ENCODE data around the gene CIZ1.

The CIZ1 gene

DNA sequence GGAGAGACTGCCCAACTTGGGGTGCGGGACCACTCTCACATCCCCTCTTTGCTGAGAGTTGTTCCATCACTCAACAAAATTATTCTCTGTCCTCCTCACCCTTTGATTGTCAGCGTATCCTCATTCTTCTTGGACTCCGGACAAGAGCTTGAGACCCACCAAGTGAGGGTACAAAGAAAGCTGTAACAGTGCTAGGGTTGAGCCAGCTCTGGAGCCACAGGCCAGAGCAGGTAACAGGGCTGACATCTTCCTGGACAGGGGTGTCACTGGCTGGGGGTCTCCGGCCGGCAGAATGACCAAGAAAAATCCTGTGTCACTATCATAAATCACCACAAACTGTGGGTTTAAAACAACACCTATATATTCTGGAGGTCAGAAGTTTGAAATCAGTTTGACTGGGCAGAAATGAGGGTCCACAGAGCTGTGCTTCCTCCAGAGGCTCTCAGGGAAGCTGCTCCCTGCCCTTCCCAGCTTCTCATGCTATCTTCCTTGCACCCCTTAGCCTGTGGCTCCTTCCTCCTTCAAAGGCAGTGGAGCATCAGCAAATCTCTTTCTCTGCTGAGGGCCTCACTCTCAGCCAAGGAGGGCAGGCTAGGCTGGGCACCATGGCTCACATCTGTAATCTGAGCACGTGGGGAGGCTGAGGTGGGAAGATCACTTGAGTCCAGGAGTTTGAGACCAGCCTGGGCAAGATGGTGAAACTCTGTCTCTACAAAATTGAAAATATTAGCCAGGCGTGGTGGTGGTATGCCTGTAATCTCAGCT, 35.5 kb downstream of the CIZ1 start:
- Histone ChIP-seq H3K27ac (ENCODE audit: low read depth, low read length) (no peak overlapping the region), H3K27me3 (ENCODE audit: control insufficient read depth, low read length) (no peaks in the 10 kb centered on the region), H4K20me1 (ENCODE audit: control insufficient read depth, insufficient read depth, low read depth, low read length) (no peaks in the 10 kb centered on the region), H3K4me2 (ENCODE audit: low read length) (no peak overlapping the region), H3K36me3 (ENCODE audit: control insufficient read depth, low read length) (no peaks in the 10 kb centered on the region), H3K4me1 (ENCODE audit: control insufficient read depth, low read length) (peaks cover 8% of the 10 kb centered on the region), H3K4me3 (ENCODE audit: low read length) (no peak overlapping the region), H3K9me3 (ENCODE audit: control insufficient read depth, insufficient read depth, low read length) (no peaks in the 10 kb centered on the region), H3F3A (ENCODE audit: control insufficient read depth, insufficient read depth) (no peaks in the 10 kb centered on the region), H3K9me2 (replicated peaks; ENCODE audit: control insufficient read depth, low read length) (no peaks in the 10 kb centered on the region), H3K79me2 (ENCODE audit: control insufficient read depth, low read length) (peaks cover 6% of the 10 kb centered on the region)
- TF ChIP-seq, protein P1, sequence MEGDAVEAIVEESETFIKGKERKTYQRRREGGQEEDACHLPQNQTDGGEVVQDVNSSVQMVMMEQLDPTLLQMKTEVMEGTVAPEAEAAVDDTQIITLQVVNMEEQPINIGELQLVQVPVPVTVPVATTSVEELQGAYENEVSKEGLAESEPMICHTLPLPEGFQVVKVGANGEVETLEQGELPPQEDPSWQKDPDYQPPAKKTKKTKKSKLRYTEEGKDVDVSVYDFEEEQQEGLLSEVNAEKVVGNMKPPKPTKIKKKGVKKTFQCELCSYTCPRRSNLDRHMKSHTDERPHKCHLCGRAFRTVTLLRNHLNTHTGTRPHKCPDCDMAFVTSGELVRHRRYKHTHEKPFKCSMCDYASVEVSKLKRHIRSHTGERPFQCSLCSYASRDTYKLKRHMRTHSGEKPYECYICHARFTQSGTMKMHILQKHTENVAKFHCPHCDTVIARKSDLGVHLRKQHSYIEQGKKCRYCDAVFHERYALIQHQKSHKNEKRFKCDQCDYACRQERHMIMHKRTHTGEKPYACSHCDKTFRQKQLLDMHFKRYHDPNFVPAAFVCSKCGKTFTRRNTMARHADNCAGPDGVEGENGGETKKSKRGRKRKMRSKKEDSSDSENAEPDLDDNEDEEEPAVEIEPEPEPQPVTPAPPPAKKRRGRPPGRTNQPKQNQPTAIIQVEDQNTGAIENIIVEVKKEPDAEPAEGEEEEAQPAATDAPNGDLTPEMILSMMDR (IDR thresholded peaks at IDR 0.05; ENCODE audit: low read depth, low read length, poor library complexity, severe bottlenecking) = no peak
- no peak for TF ChIP-seq EZH2phosphoT487 (IDR thresholded peaks at IDR 0.05; ENCODE audit: borderline replicate concordance, low read length)

DNA sequence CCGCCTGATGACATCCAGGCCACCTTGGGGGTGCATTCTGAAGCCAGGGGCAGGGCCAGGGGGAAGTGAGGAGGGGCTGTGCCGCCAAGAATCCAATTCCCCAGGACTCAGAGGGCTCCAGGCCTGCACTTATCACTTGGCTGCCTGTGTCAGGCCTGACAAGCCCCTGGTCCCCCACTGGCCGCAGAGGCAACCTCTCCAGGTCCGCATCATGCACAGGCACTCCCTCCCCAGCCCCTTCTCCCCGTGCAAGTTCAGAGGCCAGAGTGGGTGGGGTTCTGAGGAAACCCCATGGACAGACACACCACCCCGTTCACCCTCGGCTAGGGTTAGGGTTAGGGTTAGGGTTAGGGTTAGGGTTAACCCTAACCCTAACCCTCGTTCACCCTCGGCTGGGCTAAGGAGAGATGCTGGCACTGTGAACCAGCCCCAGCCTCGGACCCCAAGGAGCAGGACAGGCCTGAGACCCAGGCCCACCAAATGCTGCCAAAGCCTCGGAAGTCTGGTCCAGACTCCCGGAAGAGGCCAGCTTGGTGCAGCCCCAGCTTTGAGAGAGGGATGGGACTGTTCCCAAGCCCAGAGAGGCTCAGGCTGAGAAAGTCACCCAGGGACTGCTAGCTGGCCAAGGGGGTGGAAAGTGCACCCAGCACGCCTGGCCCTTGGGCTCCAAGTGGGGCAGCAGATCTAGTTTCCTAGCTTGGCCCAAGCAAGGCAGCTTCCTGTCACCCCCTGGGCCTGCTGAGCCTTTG, 37.3 kb downstream of the CIZ1 start:
- Histone ChIP-seq H3K9me3 (ENCODE audit: control insufficient read depth, insufficient read depth, low read length) (no peaks in the 10 kb centered on the region), H3K4me3 (ENCODE audit: low read length) (no peak overlapping the region), H3F3A (ENCODE audit: control insufficient read depth, insufficient read depth) (no peaks in the 10 kb centered on the region), H3K27ac (ENCODE audit: low read depth, low read length) (no peak overlapping the region), H4K20me1 (ENCODE audit: control insufficient read depth, insufficient read depth, low read depth, low read length) (no peaks in the 10 kb centered on the region), H3K4me1 (ENCODE audit: control insufficient read depth, low read length) (peaks cover under 1% of the 10 kb centered on the region), H3K4me2 (ENCODE audit: low read length) (no peak overlapping the region), H3K9me2 (replicated peaks; ENCODE audit: control insufficient read depth, low read length) (no peaks in the 10 kb centered on the region), H3K36me3 (ENCODE audit: control insufficient read depth, low read length) (no peaks in the 10 kb centered on the region), H3K79me2 (ENCODE audit: control insufficient read depth, low read length) (no peaks in the 10 kb centered on the region), H3K27me3 (ENCODE audit: control insufficient read depth, low read length) (no peaks in the 10 kb centered on the region)
- TF ChIP-seq, protein P1 (IDR thresholded peaks at IDR 0.05; ENCODE audit: low read depth, low read length, poor library complexity, severe bottlenecking) = no peak
- TF ChIP-seq EZH2phosphoT487 (IDR thresholded peaks at IDR 0.05; ENCODE audit: borderline replicate concordance, low read length) = no peak

DNA sequence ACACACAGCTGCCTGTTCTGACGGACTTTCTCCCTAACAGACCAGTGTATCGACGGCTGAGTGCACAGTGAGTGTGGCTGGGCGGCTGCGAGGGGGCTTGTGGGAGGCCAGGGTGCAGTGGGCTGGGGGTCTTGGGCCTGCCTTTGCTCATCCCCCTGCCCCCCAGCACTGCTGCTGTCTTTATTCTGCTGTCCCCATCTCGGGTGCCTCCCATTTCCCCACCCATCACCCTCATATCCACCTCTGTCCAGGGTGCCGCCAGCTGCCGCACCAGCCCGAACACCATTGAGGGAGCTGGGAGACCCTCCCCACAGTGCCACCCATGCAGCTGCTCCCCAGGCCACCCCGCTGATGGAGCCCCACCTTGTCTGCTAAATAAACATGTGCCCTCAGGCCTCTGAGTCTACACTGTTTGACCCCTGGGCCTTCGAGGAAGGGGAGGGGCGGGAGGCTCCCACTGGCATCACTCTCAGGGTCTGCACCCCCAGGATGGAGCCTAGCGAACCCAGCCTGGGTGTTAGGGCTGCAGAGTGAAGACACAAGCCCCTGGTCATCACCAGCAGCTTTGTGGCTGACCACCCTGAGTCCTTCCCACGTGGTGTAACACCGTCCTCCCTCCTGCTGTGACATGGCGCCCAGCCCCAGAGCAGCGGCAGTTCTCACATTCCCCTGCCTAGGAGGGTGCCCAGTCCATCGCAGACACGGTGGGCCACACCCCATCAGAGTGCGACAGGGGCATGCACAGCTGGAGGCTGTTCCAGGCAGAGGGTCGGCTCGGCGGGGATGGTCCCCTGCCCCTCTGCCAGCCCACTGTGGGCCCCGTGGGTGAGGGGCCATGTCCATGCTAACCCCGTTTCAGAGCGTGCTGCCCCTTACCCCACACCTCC, 38.1 kb downstream of the CIZ1 start:
- H3K4me1 ChIP-seq (ENCODE audit: control insufficient read depth, low read length) = no peaks in the 10 kb centered on the region
- no peaks in the 10 kb centered on the region for H3K27me3 ChIP-seq (ENCODE audit: control insufficient read depth, low read length)
- TF ChIP-seq, protein P1 (IDR thresholded peaks at IDR 0.05; ENCODE audit: low read depth, low read length, poor library complexity, severe bottlenecking) = no peak
- no peak for TF ChIP-seq EZH2phosphoT487 (IDR thresholded peaks at IDR 0.05; ENCODE audit: borderline replicate concordance, low read length)
- H3K4me3 ChIP-seq (ENCODE audit: low read length) = no peak overlapping the region
- H3K9me2 ChIP-seq (replicated peaks; ENCODE audit: control insufficient read depth, low read length) = no peaks in the 10 kb centered on the region
- H4K20me1 ChIP-seq (ENCODE audit: control insufficient read depth, insufficient read depth, low read depth, low read length) = no peaks in the 10 kb centered on the region
- no peak overlapping the region for H3K27ac ChIP-seq (ENCODE audit: low read depth, low read length)
- H3K36me3 ChIP-seq (ENCODE audit: control insufficient read depth, low read length) = no peaks in the 10 kb centered on the region
- H3K79me2 ChIP-seq (ENCODE audit: control insufficient read depth, low read length) = no peaks in the 10 kb centered on the region
- no peaks in the 10 kb centered on the region for H3K9me3 ChIP-seq (ENCODE audit: control insufficient read depth, insufficient read depth, low read length)
- no peaks in the 10 kb centered on the region for H3F3A ChIP-seq (ENCODE audit: control insufficient read depth, insufficient read depth)
- no peak overlapping the region for H3K4me2 ChIP-seq (ENCODE audit: low read length)

Measured in DOHH2 (cell line).